Stimulated activated CD4-positive, alpha-beta T cell treated with anti-CD3 and anti-CD28 coated beads, Interleukin-4, amount 100 ng/mL, for 48 hours (primary cell): ENCODE data around the gene ADAMTS9.

Source experiments
- DNase-seq, 2 donors: peaks; one replicate each; pipeline ENCODE4 v3.0.0-alpha.2; 2020; ENCODE audit warnings: low read depth in 2 of 2

ADAMTS9 gene

GRCh38 chr3:64491843-64492242 lies 196.0 kb downstream of the ADAMTS9 start:
- DNase-seq = no peak

- no peak for DNase-seq
Measured at GRCh38 chr3:64490180-64490724, 197.5 kb downstream of the ADAMTS9 start.

- no peak for DNase-seq
Measured at GRCh38 chr3:64489361-64490044, 198.3 kb downstream of the ADAMTS9 start.

DNA sequence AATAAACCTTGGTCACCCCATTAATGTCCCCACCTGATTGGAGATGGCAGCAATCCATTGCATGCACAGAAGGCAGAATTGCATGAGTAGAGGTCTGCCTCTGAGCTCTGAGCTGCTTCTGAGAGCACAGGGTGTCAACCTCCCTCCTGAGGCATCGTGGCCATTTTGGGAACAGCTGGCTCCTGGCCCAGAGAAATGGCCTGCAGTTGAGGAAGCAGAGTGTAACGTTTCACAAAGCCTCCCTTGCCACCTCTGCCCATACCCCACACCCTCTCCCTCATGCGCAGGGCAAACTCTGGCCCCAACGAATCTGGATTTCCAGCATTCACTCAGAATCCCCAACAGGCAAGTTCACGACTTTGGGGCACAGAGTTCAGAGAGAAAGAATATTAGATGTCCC lies 198.9 kb downstream of the ADAMTS9 start:
- DNase-seq = no peak

GRCh38 chr3:64484289-64484992 lies 203.4 kb downstream of the ADAMTS9 start:
- peak; percentile 62 to 65 for DNase-seq

- DNase-seq = no peak
Measured at GRCh38 chr3:64483467-64483866, 204.3 kb downstream of the ADAMTS9 start.

DNA sequence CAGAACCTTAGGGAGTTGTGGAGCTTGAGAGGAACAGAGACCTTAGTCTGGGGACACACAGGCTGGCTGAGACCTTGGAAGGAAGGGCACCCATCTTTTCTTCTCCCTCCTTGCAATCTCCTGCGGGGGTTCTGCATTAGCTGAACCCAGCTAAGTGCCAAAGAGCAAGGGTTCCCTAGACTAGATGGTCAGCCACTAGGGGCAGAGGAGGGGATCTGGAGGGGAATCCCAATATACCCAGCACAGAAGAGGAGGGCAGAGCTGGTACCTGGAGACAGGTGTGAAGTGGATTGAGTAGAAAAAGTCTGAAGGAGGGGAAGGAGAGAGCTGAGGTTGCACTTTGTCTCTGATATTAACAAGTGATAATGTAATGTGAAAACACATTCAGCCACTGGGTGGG lies 212.8 kb downstream of the ADAMTS9 start:
- no peak for DNase-seq

DNA sequence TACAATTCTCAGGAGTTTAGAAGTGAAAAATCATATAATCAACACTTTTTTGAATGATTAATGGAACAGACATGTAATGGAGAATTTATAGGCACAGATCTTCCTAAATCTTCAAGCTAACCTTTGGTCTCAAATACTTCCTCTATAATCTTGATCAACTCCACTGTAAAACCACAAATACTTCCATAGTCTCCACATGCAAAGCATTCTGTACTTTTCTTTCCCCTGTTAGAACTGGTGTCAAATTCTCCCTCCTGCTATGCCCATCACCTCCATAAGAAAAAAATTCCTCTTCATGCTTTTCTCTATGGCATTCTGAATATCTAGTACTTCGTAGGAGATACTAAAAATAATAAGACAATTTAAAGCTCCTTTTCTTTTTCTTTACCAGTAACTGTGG lies 214.3 kb downstream of the ADAMTS9 start:
- DNase-seq = no peak

GRCh38 chr3:64470436-64470835 lies 217.4 kb downstream of the ADAMTS9 start:
- no peak for DNase-seq

GRCh38 chr3:64467255-64467944 lies 220.4 kb downstream of the ADAMTS9 start:
- no peak for DNase-seq
